ENCODE data around the gene KRTCAP2. TPM values are rescaled to one million over a fixed set of nuclear protein-coding genes. Genes with fewer than 3 reads are reported as not detected.

The KRTCAP2 gene
- total RNA-seq, 1 donor from 2014 or later: 67.5 TPM

DNA sequence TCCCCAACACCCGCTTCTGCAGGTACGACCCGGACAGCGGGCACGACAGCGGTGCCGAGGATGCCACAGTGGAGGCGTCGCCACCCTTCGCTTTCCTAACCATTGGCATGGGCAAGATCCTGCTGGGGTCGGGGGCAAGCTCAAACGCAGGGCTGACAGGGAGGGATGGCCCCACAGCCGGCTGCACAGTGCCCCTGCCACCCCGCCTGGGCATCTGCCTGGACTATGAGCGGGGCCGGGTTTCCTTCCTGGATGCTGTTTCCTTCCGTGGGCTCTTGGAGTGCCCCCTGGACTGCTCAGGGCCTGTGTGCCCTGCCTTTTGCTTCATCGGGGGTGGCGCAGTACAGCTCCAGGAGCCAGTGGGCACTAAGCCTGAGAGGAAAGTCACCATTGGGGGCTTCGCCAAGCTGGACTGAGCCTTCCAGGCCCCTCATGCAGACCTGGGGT lies 10.7 kb upstream of the KRTCAP2 start:
- DNase-seq: no peak

- no peak for DNase-seq
Observed at GRCh38 chr1:155182052-155182550, 9.0 kb upstream of the KRTCAP2 start.

DNA sequence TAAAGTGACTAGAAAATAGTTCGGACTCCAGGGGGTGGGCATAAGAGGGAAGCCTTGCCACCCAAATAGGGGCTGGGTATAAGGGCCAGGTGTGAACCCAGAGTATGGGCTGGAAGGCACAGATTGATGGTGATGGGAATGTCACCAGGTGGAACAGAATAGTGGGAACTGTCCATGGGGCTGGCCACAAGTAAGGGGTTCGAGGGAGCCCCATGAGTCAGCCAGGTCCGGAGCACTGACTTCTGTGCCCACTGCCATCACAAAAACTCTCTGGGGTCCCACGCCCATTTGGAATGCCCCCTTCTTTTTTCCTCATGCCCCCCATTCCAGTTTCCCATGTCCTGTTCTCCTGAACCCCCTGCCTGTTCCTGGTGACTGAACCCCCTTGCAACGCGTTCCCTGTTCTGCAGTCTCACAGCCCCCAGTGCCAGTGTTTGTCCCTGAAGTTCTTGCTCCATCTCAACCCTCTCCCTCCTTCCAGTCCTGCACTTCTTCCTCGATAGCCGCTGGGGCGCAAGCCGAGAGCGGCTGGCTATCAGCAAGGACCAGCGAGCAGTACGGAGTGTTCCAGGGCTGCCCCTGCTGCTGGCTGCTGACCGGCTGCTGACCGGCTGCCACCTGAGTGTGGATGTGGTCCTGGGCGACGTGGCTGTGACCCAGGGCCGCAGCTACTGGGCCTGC lies 8.4 kb upstream of the KRTCAP2 start:
- no peak for DNase-seq

GRCh38 chr1:155179112-155180031 lies 6.3 kb upstream of the KRTCAP2 start:
- no peak for DNase-seq

DNA sequence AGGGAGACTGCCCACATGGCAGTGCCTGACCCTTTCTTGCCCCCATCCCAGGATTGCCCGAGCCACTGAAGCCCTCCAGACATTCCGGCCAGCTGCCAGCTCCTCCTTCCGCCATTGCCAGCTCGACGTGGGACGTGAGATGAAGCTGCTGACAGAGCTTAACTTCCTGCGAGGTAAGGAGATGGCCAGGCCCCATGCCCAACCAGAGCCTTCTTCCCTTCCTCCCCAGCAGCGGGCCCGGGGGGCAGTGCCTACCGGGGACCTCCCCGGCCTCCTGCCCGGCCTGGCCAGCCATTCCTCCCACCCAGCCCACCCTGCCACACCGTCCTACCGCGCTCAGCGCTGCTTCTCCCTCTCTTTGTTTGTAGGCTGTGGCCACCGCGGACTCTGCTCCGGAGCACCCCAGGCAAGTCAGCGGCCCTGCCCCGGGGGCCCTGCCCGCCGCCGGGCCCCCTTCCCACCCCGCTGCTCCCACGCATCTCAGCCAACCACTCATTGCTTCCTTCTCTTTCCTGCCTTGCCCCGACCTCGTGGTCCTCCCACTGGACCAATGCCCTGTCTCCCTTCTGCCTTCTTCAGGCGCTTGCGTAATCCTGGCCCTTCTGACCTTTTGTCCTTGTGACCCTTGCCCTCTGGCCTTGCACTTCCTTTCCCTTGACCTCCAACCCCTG lies 5.5 kb upstream of the KRTCAP2 start:
- no peak for DNase-seq

DNA sequence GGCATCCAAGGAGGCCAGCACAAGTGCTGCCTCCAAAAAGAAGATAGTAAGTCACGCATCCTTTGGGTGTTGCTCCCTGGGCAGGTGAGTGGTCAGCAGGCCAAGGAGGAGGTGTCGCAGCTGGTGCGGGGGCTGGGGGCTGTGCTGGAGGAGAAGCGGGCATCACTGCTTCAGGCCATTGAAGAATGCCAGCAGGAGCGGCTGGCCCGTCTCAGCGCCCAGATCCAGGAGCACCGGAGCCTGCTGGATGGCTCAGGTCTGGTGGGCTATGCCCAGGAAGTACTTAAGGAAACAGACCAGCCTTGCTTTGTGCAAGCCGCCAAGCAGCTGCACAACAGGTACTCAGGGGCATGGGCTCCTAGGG lies 4.8 kb upstream of the KRTCAP2 start:
- DNase-seq: no peak

DNA sequence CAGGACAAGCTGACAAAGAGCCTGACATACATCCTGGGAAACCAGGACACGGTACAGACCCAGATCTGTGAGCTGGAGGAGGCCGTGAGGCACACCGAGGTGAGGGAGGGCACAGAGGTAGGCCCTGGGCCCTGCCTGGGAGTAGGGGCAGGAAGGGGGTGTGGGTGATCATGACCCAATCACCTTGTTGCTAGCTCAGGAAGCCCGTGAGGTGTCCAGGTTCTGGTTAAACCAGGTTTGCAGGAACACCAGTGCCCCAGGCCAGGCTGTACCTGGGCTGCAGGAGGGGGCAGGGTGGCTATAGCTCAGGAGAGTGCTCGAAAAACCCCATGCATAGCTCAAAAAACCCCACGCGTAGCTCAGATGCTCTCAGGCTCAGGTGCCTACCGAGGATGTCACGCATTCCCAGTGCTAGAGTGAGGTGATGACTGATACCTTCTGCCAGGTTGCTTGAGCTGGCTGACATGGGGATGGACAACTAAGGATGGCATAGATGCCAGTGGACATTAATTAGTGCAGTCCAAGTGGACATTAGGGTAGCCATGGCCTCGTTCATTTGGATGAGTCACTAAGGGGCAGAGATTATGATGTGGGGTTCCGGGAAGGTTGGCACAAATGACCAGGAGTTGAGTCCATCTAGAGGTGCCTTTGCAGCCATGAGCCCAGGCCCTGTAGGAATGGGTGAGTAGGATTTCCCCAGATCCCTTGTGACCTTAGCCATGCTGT lies 4.3 kb upstream of the KRTCAP2 start:
- no peak for DNase-seq

DNA sequence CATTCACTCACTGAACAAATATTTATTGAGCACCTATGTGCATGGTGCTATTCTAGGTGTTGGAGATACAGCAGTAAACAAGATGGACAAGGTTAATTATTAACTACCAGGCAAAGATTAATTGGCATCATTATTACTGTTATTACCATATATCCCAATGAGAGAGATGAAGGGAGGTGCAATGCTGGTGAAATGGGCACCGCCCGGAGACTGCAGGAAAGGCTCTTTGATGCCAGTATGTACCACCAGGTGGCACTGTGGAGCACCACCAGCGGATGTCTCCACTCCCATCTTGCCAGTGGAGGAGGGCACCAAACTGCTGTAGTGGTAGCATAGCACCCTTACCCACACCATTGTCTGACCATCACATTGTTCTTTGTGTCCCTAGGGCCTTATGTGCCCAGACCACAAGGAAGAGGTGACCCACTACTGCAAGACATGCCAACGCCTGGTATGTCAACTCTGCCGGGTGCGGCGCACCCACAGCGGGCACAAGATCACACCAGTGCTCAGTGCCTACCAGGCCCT lies 3.5 kb upstream of the KRTCAP2 start:
- peak; percentile 36 for DNase-seq

GRCh38 chr1:155175927-155176371 lies 2.8 kb upstream of the KRTCAP2 start:
- DNase-seq: no peak

DNA sequence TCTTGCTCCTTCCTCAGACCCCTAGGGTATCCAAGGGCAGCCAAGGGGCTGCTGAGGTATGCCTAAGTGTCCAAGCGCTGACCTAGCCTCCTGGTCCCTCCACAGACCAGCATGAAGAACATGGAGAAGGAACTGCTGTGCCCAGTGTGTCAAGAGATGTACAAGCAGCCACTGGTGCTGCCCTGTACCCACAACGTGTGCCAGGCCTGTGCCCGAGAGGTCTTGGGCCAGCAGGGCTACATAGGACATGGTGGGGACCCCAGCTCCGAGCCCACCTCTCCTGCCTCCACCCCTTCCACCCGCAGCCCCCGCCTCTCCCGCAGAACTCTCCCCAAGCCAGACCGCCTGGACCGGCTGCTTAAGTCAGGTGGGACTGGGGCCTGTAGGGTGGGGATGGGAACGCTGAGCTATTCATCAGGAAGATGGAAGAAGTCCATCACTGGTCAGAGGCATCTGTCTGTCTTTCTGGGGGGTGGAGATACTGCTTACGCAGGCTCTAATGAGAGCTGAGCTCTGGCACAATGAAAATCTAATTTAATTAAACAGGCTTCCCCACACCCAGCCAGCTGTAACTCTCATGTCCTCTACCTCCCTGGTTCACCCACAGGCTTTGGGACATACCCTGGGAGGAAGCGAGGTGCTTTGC lies 2.3 kb upstream of the KRTCAP2 start:
- no peak for DNase-seq

GRCh38 chr1:155174324-155175280 lies 1.5 kb upstream of the KRTCAP2 start:
- DNase-seq: no peak

DNA sequence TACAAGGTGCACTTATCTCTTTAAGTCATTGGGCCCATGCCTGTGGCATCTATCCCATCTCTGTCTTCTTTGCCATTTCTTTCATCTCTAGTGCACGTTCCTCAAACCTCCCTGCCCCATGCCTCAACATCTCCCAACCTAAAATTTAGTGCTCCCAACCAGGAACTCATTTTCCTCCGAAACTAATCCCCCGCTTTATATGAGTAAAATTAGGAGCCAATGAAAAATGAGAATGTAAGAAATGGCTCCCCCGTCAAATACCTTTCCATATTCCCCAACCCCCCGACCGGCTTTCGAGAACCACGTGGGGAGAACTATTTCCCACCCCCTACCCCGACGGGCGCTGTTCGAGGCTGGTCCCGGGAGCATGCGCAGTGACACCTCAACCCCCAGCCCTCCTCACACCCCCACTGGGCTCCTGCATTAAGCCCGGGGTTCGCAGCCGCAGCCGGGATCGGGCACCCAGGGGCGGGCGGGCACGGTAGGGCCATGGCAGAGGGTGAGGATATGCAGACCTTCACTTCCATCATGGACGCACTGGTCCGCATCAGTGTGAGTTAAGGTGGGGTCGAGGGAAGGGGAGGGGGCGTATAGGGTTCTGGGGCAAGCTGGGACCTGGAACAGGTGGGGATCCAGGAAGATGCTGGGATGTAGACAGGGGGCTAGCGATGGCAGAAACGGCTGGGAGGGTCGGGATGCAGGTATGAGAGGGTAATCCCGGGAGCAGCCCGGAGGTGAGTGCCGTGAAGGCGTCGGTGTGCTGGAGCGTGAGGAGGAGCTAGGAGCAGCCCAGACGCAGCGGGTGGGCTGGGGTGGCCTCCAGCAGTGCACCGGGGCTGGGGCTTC lies 597 bp upstream of the KRTCAP2 start, which contains the start of gene TRIM46:
TRIM46 (plus strand) TSS at position 372 of the 846 bp plus-strand sequence; CDS start at position 490, 118 bp downstream.
- no peak for DNase-seq

GRCh38 chr1:155171836-155172731 lies 1.0 kb downstream of the KRTCAP2 start:
- DNase-seq: no peak

DNA sequence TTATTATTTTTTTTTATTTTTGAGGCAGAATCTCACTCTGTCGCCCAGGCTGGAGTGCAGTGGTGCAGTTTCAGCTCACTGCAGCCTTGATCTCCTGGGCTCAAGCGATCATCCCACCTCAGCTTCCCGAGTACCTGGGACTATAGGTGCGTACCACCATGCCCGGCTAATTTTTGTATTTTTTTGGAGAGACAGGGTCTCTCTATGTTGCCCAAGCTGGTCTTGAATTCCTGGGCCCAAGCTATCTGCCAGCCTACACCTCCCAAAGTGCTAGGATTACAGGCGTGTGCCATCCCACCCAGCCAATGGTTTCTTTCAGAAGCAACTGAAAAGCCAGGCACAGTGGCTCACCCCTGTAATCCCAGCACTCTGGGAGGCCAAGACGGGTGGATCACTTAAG lies 2.3 kb downstream of the KRTCAP2 start:
- DNase-seq: no peak

- DNase-seq: no peak
Observed at GRCh38 chr1:155170101-155170785, 2.9 kb downstream of the KRTCAP2 start.

- DNase-seq: no peak
Observed at GRCh38 chr1:155169541-155169940, 3.6 kb downstream of the KRTCAP2 start.
